ENCODE measurements around the gene RTBDN.
"Not testable (repeated sequence)": the region's sequence is repeated elsewhere in the genome, so short reads cannot be mapped to it uniquely, and the experiment has no call there.

The RTBDN gene

GRCh38 chr19:12817810-12818209, 16.6 kb downstream of the RTBDN start:
- not testable (repeated sequence) for DNase-seq

GRCh38 chr19:12817188-12817587, 17.2 kb downstream of the RTBDN start:
- DNase-seq, result not testable (repeated sequence)

GRCh38 chr19:12815088-12815487, 19.3 kb downstream of the RTBDN start:
- no peak for DNase-seq

GRCh38 chr19:12806242-12807081, 27.9 kb downstream of the RTBDN start, which contains the start of gene RNASEH2A:
Gene RNASEH2A (plus strand): TSS chr19:12806584. CDS start chr19:12806674, 90 bp downstream.
- DNase-seq, result peak; percentile 68 to 94 (median 78)

- no peak for DNase-seq
Measured at GRCh38 chr19:12804051-12804450, 30.3 kb downstream of the RTBDN start.

- no peak for DNase-seq
Measured at GRCh38 chr19:12802267-12803106, 31.9 kb downstream of the RTBDN start.

- DNase-seq, result peak; percentile 46 to 91 (median 60)
Measured at GRCh38 chr19:12801466-12802266, 32.7 kb downstream of the RTBDN start, which contains the start of the genes PRDX2 and THSD8. Gene PRDX2 (minus strand): TSS chr19:12801800. CDS start chr19:12801261, 539 bp downstream. Gene THSD8 (plus strand): TSS chr19:12802069. CDS start chr19:12802072, 3 bp downstream.

GRCh38 chr19:12800923-12801465, 33.4 kb downstream of the RTBDN start:
- DNase-seq, result peak in 1 of 5 experiments; percentile 15

GRCh38 chr19:12800466-12800770, 34.0 kb downstream of the RTBDN start:
- peak in 1 of 5 experiments; percentile 15 for DNase-seq

- DNase-seq, result no peak
Measured at GRCh38 chr19:12799742-12800465, 34.5 kb downstream of the RTBDN start.

- DNase-seq, result not testable (repeated sequence)
Measured at GRCh38 chr19:12797607-12798006, 36.8 kb downstream of the RTBDN start.

GRCh38 chr19:12797141-12797587, 37.2 kb downstream of the RTBDN start:
- DNase-seq, result no peak

- peak in 4 of 5 experiments; percentile 52 to 80 (median 66) for DNase-seq
Measured at GRCh38 chr19:12796146-12797071, 38.0 kb downstream of the RTBDN start.

GRCh38 chr19:12794971-12795381, 39.4 kb downstream of the RTBDN start:
- DNase-seq, result peak in 1 of 5 experiments; percentile 16

GRCh38 chr19:12794196-12794941, 40.0 kb downstream of the RTBDN start:
- peak in 1 of 5 experiments; percentile 42 for DNase-seq

GRCh38 chr19:12793290-12794195, 40.8 kb downstream of the RTBDN start:
- peak; percentile 85 to 97 (median 91) for DNase-seq

GRCh38 chr19:12792853-12793289, 41.5 kb downstream of the RTBDN start:
- DNase-seq, result peak in 1 of 5 experiments; percentile 55
